ENCODE results near the gene AHCYL2.

The AHCYL2 gene

DNA sequence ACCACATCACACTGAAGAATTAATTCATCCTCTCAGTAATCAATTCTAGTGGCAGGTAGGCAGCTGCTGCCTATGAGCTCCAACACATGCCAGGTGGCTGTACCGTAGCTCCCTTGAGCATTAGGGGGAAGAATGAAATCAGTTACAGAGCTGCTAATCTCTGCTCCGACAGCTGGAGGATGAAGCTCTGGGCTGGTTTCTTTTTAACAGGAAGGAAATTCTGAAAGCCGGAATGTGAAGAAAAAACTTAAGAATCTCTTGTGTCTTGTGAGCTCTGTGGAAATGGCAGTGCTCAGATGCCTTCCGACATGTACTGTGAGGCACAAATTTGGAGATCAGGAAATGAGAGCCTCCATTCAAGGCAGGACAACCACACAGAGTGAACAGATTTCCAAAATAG is 2.8 kb upstream of the AHCYL2 start:
- no peak for DNase-seq
- Mint-ChIP-seq H3K4me1 (peaks cover 21% of the 10 kb centered on the region), H3K27me3 (ENCODE audit: low read depth, poor library complexity) (peaks cover 13% of the 10 kb centered on the region), H3K4me3 (no peak overlapping the region), H3K27ac (peak overlapping the region; percentile 27), H3K36me3 (ENCODE audit: low read depth) (peaks cover 8% of the 10 kb centered on the region), H3K9me3 (peaks cover 2% of the 10 kb centered on the region)
- TF ChIP-seq CTCF (IDR thresholded peaks at IDR 0.05) = no peak

- peak overlapping the region; percentile 97 for H3K4me3 Mint-ChIP-seq
- H3K4me1 Mint-ChIP-seq = peaks cover 34% of the 10 kb centered on the region
- no peak overlapping the region for H3K27ac Mint-ChIP-seq
- no peak for TF ChIP-seq CTCF (IDR thresholded peaks at IDR 0.05)
- DNase-seq = peak; percentile 69
- H3K27me3 Mint-ChIP-seq (ENCODE audit: low read depth, poor library complexity) = peaks cover 13% of the 10 kb centered on the region
- H3K9me3 Mint-ChIP-seq = no peaks in the 10 kb centered on the region
- H3K36me3 Mint-ChIP-seq (ENCODE audit: low read depth) = no peaks in the 10 kb centered on the region
These were observed 538 bp downstream of the AHCYL2 start for GRCh38 chr7:129225206-129225930.

- no peak for TF ChIP-seq CTCF (IDR thresholded peaks at IDR 0.05)
- no peak for DNase-seq
- Mint-ChIP-seq H3K4me3 (peak overlapping the region; percentile 84), H3K27ac (no peak overlapping the region), H3K4me1 (peaks cover 34% of the 10 kb centered on the region), H3K27me3 (ENCODE audit: low read depth, poor library complexity) (peaks cover 13% of the 10 kb centered on the region), H3K36me3 (ENCODE audit: low read depth) (no peaks in the 10 kb centered on the region), H3K9me3 (no peaks in the 10 kb centered on the region)
These were observed 1.2 kb downstream of the AHCYL2 start for GRCh38 chr7:129225931-129226572.

GRCh38 chr7:129227646-129228578 is 3.1 kb downstream of the AHCYL2 start:
- peaks cover 34% of the 10 kb centered on the region for H3K4me1 Mint-ChIP-seq
- no peak for DNase-seq
- no peak overlapping the region for H3K27ac Mint-ChIP-seq

GRCh38 chr7:129228633-129229032 is 3.8 kb downstream of the AHCYL2 start:
- no peak overlapping the region for H3K27ac Mint-ChIP-seq

More at GRCh38 chr7:129227646-129228578, 3.1 kb downstream of the AHCYL2 start:
- H3K36me3 Mint-ChIP-seq (ENCODE audit: low read depth) = no peaks in the 10 kb centered on the region
- H3K9me3 Mint-ChIP-seq = no peaks in the 10 kb centered on the region
- no peak for TF ChIP-seq CTCF (IDR thresholded peaks at IDR 0.05)
- H3K4me3 Mint-ChIP-seq = no peak overlapping the region
- peaks cover 13% of the 10 kb centered on the region for H3K27me3 Mint-ChIP-seq (ENCODE audit: low read depth, poor library complexity)

More at GRCh38 chr7:129228633-129229032, 3.8 kb downstream of the AHCYL2 start:
- DNase-seq = no peak
- no peak overlapping the region for H3K4me3 Mint-ChIP-seq
- H3K27me3 Mint-ChIP-seq (ENCODE audit: low read depth, poor library complexity) = peaks cover 13% of the 10 kb centered on the region
- H3K9me3 Mint-ChIP-seq = no peaks in the 10 kb centered on the region
- no peaks in the 10 kb centered on the region for H3K36me3 Mint-ChIP-seq (ENCODE audit: low read depth)
- no peak for TF ChIP-seq CTCF (IDR thresholded peaks at IDR 0.05)
- peaks cover 34% of the 10 kb centered on the region for H3K4me1 Mint-ChIP-seq

Measured in nephron progenitor cell (in vitro differentiated cells).